DMS79 (cell line): ENCODE measurements around the gene RLF.
A peak's percentile ranks its signal among the peaks of the same experiment; 100 is the strongest.

Source experiments
- DNase-seq: peaks from one replicate; lab custom pipeline; 2025; lab: John Stamatoyannopoulos, UW

The RLF gene, protein sequence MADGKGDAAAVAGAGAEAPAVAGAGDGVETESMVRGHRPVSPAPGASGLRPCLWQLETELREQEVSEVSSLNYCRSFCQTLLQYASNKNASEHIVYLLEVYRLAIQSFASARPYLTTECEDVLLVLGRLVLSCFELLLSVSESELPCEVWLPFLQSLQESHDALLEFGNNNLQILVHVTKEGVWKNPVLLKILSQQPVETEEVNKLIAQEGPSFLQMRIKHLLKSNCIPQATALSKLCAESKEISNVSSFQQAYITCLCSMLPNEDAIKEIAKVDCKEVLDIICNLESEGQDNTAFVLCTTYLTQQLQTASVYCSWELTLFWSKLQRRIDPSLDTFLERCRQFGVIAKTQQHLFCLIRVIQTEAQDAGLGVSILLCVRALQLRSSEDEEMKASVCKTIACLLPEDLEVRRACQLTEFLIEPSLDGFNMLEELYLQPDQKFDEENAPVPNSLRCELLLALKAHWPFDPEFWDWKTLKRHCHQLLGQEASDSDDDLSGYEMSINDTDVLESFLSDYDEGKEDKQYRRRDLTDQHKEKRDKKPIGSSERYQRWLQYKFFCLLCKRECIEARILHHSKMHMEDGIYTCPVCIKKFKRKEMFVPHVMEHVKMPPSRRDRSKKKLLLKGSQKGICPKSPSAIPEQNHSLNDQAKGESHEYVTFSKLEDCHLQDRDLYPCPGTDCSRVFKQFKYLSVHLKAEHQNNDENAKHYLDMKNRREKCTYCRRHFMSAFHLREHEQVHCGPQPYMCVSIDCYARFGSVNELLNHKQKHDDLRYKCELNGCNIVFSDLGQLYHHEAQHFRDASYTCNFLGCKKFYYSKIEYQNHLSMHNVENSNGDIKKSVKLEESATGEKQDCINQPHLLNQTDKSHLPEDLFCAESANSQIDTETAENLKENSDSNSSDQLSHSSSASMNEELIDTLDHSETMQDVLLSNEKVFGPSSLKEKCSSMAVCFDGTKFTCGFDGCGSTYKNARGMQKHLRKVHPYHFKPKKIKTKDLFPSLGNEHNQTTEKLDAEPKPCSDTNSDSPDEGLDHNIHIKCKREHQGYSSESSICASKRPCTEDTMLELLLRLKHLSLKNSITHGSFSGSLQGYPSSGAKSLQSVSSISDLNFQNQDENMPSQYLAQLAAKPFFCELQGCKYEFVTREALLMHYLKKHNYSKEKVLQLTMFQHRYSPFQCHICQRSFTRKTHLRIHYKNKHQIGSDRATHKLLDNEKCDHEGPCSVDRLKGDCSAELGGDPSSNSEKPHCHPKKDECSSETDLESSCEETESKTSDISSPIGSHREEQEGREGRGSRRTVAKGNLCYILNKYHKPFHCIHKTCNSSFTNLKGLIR (N-terminal part only)

DNA sequence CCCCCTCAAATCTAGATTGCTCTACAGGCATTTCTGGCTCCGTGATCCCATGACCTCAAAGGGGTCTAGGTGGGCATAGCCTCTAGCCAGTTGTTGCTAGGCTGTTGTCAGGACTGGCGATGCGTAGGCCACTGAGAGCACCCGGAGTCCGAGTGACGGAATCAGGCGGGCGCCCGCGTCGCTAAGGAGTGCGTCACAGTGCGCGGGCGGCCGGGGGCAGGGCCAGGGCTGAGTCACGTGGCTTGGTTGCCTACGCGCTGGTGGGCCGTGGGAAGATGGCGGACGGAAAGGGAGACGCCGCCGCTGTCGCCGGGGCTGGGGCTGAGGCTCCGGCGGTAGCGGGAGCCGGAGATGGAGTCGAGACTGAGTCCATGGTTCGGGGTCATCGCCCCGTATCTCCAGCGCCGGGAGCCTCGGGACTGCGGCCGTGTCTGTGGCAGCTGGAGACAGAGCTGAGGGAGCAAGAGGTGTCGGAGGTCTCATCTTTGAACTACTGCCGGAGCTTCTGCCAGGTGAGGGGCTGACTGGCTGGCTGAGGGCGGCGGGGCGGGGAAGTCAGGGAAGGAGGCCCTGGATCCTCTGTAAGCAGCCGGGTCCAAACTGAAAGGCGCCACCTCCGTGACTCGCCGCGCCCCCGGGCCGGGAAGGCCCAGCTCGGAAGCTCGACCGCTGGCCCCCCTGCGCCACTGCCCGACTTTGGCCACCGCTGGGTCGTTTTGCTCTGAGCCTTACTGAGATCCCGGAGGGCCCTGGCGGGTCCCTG, at the start of gene RLF:
Gene RLF, plus strand, starts transcription at position 263 of the 763 bp plus-strand sequence. Its CDS starts 13 bp downstream, at position 276.
- DNase-seq = peak; percentile 91

DNA sequence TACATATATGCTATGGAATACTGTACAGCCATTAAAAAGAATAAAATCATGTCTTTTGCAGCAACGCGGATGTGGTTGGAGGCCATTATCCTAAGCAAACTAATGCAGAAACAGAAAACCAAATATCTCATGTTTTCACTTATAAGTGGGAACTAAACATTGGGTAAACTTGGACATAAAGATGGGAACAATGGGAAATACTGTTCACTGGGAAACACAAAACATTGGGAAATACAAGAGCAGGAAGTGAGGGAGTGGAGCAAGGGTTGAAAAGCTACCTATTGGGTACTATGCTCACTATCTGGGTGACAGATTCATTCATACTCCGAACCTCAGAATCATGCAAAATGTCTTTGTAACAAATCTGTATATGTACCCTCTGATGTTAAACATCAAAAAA, 46.8 kb upstream of the RLF start:
- DNase-seq = no peak

DNA sequence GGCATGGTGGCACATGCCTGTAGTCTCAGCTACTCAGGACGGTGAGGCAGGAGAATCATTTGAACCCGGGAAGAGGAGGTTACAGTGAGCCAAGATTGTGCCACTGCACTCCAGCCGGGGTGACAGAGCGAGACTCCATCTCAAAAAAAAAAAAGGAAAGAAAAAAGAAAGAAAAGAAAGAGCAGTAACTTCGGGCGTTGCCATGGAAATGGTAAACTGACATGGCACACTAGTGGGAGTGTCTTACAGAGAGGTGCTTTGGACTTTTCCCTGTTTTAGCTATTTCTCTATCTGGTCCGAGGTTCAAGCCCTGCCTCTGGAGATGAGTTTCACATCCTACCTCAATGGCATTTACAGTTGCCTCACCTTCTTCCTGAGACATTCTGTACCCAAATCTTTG, 41.1 kb upstream of the RLF start:
- DNase-seq = no peak

DNA sequence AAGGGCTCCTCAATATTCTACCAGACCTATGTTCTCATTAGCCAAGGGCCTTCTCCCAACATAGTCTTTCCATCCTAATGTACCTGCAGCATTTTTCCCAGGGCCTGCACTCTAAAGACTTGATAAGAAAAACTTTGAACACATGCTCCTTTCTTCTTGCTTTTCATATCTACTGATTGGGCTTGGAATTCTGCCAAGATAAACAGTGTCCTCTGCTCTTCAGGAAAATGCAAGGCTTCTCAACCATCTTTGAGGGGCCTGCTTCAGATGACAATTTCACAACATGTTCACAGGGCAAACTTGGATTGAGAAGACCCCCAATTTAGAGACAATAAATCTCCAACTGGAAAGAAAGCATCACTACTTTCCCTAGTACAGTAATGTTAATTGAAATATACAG, 38.3 kb upstream of the RLF start:
- peak; percentile 4 for DNase-seq

DNA sequence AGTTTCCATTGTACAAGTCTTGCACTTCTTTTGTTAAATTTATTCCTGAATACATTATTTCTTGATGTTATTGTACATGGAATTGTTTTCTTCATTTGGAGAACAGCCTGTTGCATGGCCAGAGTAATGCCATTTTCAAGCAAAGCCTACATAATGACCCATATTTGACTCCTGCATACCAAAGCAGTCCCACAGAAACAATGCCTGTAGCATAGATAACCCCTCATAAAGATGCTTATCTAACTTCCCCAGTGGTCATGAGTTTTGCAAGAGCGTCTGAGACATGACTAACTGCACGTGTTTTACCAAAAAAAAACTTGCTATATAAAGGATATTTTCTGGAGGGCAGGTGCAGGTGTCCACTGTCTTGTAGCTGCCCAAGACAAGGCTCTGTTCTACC, 30.3 kb upstream of the RLF start:
- DNase-seq = no peak

DNA sequence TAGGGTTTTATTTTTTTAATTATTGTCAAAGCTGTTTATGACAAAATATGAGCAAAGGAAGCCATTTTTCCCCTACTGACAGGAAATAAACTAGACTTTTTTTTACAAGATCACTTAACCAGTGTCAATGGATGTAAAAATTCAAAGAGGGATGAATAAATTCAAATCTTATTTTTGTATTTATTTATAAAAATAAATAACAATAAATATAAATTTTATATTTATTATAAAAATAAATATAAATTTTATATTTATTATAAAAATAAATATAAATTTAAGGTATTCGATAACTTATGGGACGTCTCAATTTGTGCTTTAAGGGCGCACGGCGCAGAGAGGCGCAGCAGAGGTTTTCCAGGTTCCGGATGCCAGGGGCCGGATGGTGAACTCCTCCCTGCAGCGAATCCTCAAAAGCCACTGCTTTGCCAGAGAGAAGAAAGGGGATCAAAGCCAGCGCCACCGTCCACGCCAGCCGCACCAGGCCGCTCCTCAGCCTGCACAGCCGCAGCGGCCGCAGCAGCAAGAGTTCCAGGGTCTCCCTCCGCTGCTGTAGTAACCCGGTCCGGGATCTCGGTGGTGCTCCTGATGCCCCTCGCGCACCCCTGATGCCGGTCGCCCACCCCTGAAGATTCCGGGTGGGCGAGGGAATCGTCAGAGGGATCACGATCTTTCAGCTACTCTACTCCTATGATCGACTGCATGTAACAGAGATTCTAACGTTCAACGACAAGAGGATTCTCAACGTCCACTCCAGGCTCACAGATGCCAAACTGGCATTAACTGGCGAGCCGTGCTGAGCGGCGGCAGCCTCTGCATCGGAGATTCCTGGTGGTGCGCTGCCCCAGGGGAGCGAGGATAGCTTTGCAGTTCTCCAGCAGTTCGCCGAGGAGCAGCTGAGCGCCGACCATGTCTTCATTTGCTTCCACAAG, 28.5 kb upstream of the RLF start:
- DNase-seq = no peak

DNA sequence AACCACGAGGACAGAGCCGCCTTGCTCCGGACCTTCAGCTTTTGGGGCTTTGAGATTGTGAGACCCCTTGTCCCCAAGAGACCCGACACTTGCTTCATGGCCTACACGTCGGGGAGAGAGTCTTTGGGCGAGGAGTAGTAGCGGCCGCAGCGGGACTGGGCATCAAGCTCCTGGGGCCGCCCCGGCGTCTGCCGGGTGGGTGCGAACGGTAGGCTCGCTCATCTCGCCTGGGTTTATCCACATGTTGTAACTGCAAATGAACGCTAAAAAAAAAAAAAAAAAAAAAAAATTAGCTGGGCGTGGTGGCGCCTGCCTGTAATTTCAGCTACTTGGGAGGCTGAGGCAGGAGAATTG, 27.9 kb upstream of the RLF start:
- no peak for DNase-seq

DNA sequence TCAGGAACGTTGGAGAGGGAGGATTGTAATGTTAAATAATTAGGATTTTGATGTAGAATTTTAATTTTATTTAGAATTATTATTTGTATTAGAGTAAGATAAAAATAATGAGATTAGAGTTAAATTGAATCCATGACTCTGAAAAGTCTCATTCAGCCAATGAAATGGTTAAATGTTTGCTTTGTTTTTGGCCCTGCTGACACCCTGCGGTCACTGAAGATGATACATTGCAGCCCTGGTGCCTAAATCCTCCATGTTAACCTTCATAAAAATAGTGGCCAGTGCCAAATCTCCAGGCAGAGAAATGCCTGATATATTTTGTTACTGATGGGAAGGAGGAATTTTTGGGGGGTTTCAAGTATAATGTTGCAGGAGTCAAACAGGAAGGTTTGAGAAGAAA, 27.3 kb upstream of the RLF start:
- DNase-seq = no peak

DNA sequence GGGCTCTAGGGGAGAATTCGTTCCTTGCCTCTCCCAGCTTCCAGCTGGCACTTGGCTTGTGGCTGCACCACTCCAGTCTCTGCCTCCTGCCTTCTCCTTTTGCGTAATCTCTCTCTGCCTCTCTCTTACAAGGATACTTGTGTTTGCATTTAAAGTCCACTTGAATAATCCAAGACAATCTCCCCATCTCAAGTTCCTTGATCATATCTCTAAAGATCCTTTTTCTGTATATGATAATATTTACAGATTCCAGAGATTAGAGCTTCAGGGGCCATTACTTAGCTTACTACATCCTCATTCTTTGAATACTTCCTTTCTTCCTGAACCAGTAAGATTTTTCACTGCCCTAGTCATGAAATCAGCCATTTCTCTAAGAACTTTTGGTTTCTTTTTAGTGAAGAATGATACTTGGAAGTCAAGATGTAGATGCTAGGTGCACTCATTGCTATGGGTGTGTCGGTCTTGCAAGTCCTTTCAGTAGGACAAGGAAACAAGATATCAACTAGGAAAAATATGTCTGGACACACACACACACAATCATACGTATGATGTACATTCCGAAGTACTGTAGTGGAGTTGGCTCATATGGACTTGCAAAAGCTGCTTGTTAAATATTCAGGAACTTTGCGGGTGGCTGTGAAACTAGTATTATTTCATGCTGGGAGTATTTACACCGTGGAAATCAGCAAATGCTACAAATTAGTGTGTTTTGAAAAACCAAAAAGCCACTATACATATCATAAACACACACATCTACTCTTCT, 20.8 kb upstream of the RLF start:
- no peak for DNase-seq

DNA sequence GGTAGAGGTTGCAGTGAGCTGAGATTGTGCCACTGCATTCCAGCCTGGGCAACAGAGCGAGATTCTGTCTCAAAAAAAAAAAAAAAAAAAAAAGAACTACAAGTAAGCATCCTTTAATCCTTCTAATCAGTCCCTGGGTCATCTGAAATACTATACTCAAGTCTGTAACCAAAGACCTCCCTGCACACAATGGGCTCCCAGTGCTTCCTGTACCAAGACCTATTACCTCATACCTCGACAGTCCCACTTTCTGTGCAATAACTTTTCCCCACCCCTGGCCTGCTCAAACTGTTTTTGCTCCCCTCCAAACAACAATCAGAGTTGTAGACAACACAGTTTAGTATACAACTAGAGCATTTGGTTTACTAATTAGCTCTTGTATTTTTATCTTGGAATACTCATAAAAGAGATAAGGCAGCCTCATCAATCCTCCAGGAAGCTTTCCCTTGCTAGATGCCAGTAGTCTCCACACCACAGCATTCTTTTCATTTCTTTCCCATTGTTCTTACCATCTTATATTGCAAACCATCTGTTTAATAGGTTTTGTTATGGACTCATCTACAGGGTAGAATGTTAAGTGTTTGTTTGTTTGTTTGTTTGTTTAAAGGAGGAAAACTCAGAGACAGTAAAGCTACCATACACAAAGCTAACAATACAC, 19.2 kb upstream of the RLF start:
- no peak for DNase-seq

DNA sequence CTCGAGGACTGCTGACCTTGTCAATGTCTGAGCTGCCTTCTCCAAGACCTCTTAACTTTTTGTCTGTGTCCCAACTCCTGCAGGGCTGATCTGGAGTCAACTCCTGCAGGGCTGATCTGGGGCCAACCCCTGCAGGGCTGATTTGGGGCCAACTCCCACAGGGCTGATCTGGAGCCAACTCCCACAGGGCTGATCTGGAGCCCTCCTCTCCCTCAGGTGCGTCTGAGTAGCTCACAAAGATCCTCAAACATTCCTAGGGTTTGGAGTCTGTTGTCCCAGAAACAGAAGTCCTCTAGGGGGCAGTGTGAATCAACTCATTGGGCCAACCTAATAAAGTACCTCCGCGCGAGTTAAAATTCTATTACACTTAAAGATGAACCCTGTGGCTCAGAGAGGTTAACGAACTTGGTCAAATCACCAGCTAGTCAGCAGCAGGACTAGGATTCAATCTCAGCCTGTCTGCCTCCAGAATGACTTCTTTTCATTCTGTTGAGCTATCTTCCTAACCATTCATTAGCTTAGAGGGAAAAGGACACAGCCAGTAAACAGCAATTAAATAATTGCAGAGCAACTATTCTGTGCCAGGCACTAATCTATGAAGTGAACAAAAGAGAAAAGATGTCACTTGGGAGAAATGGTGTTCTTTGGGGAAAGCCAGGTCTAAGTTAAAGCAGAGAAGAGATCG, 17.2 kb upstream of the RLF start:
- peak; percentile 28 for DNase-seq

DNA sequence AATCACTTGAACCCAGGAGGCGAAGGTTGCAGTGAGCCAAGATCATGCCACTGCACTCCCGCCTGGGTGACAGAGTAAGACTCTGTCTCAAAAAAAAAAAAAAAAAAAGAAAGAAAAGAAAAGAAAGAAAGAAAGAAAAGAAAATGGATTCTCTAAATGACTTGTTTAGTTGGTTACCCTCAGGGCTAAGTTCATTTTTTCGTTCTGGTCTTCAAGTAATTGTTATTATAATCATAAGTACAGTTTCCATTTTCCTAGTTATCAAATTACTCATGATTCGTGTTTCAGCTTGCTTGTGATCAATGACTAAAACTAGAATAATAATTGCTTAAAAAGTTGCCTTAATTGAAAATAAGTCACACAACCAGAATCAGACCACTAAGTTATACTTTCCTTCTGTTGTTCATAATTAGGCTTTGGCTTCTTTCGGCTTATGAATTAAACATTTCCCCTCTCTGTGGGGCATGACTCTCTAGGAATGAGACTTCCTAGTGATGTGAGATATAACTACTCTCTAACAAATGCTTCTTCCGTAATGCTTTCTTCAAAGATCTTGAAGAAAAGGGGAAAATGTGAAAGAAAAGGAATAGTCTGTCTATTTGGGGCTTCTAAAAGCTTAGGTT, 9.6 kb upstream of the RLF start:
- no peak for DNase-seq

DNA sequence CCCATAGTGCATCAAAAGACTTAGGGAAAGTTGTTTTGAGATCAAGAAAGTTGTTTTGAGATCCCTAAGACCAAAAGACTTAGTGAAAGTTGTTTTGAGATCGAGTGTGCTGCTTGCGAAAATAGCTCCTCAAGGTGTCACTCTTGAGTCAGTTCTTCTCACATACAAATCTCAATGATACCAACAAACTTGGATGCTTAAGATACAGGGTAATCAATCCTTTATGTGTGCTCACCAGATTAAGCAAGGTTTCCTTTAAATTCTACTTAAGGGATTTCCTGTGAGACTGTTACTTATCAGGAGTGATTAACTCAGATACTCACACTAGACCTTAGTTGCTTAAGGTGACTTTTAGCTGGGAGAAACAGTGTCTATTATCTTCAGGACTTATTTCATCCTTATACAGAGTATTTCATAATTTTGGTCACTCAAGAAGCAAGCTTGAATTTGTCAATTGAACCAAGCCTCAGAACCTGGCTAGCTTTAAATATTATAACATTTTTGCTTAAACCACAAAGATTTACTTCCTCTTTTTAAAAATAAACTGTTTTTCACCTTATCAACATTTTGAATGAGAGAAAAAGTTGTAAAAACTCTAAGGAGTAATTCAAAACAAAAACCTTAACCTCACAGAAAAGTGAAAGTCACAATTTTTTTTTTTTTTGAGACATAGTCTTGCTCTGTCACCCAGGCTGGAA, 8.0 kb upstream of the RLF start:
- DNase-seq = peak; percentile 14

DNA sequence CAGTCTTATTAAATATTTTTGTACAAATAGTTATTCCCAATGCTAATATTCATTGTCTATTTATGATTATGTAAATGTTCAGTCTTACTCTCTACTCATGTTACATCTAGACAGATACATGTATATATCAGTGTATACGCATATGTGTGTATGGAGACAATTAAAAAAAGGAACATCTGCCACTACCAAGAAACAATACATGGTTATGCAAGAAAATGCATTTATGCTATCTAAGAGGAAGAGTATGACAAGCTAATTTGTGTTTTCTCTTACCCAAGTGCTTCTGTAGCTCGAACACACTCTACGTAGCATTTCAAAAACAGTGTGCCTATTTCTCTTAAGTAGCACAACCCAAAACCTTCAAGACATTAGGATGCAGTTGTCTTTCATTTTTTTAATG, 6.1 kb upstream of the RLF start:
- no peak for DNase-seq

DNA sequence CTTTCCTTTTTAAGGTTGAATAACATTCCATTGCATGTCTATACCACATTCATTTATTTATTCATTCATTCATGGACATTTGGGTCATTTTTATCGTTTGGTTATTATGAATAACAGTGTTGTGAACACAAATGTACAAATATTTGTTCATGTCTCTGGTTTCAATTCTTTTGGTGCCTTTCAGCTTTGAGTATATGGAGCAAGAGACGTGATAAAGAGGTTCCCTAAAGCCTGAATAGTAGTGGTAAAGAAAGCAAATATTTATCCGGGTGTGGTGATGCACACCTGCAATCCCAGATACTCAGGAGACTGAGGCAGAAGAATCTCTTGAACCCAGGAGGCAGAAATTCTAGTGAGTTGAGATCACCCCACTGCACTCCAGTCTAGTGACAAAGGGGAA, 5.3 kb upstream of the RLF start:
- DNase-seq = no peak

DNA sequence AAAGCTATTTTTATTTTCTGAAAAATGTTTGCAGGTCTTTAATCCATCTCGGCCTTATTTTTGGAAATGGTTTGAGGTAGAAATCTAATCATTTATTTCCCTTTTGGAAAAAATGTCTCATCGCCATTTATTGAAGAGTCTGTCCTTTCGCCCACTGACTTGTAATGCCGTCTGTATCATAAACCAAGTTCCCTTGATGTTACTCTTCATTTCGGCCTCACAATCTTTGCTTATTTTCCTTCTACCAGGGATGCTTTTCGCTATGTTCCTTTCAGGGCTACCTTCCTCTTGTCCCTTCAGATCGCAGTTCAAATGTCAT, 422 bp upstream of the RLF start:
- no peak for DNase-seq

DNA sequence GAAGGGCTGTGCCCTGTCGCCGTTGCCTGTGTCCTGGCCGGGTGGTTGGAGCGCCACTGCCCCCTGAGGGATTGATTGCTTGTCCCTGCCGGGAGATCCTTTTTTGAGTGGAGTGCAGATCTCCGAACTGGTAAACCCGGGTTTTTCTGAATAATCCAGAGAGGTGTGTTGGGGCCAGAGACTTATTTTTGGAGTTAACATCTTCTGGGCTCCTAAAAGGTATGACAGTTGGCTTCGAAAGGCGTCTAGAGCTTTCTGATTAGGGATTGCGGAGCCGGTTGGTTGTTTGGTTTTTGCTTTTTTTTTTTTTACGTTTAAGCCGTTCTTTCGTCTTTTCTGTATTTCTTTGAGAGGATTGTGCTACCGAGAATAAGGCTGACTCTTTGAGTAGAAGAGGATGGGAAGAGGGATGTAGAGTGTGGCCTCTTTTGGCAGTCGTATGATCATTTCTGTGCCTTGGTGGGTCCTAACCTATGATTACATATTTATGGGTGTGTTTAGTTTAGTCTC, 756 bp downstream of the RLF start:
- DNase-seq = no peak
